Skeletal muscle satellite cell (primary cell): ENCODE data around the gene TSPEAR.

Experiments used
- H3K27me3 ChIP-seq: 2 replicates; pipeline ENCODE4 v1.7.0; 2013; ENCODE audit warnings: low read length; ENCODE audit not compliant: control insufficient read depth, insufficient read depth
- H3K36me3 ChIP-seq: 2 replicates; pipeline ENCODE4 v1.7.0; 2013; ENCODE audit warnings: mild to moderate bottlenecking, control low read depth, low read length; ENCODE audit not compliant: insufficient read depth
- H3K4me1 ChIP-seq: 2 replicates; pipeline ENCODE4 v1.7.0; 2013; ENCODE audit warnings: low read length; ENCODE audit not compliant: control insufficient read depth, insufficient read depth
- H3K4me2 ChIP-seq: 2 replicates; pipeline ENCODE4 v1.7.0; 2013; ENCODE audit warnings: mild to moderate bottlenecking, low read length
- H3K4me3 ChIP-seq: 2 replicates; pipeline ENCODE4 v1.7.0; 2013; ENCODE audit warnings: low read length
- H3K9ac ChIP-seq: 2 replicates; pipeline ENCODE4 v1.7.0; 2013; ENCODE audit warnings: mild to moderate bottlenecking, low read depth, low read length, moderate library complexity
- H3K9me3 ChIP-seq: replicated peaks from 2 replicates; pipeline ENCODE4 v1.7.0; 2013; ENCODE audit warnings: mild to moderate bottlenecking, control low read depth, low read length

TSPEAR gene

GRCh38 chr21:44751799-44752636 is 40.6 kb upstream of the TSPEAR start:
- Histone ChIP-seq H3K27me3 (peaks cover 35% of the 10 kb centered on the region), H3K9ac (no peak overlapping the region), H3K4me2 (no peak overlapping the region), H3K9me3 (no peaks in the 10 kb centered on the region), H3K4me3 (no peak overlapping the region), H3K36me3 (no peaks in the 10 kb centered on the region), H3K4me1 (no peaks in the 10 kb centered on the region)

DNA sequence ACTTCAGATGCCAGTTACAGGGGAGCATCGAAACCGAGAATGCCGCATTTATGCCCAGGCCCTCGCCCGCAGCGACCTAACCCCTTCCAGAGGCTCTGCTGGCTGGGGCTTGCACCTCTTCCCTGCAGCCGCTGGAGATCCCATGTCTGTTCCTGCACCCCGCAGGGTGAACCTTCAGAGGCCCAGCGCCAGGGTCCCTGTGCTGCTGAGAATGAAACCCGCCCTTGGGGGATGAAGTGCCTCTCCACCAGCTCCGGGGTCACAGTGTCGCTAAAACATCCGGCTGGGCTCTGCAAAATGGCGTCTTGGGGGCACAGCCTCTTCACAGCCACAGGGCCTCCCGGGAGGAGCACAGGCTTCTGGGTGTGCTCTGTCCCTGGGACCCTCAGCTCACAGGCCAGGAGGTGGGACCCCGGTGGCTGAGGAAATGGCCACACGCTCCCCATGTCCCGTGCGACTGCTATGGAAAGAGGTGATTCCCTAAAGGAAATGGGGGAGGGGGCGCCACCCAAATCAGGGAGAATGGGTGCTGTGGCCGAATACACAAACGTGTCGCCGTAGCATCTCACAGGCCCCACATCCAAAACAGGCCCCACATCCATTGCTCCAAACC is 39.9 kb upstream of the TSPEAR start:
- Histone ChIP-seq H3K36me3 (no peaks in the 10 kb centered on the region), H3K4me2 (no peak overlapping the region), H3K27me3 (peaks cover 35% of the 10 kb centered on the region), H3K9ac (no peak overlapping the region), H3K4me1 (no peaks in the 10 kb centered on the region), H3K9me3 (no peaks in the 10 kb centered on the region), H3K4me3 (no peak overlapping the region)

DNA sequence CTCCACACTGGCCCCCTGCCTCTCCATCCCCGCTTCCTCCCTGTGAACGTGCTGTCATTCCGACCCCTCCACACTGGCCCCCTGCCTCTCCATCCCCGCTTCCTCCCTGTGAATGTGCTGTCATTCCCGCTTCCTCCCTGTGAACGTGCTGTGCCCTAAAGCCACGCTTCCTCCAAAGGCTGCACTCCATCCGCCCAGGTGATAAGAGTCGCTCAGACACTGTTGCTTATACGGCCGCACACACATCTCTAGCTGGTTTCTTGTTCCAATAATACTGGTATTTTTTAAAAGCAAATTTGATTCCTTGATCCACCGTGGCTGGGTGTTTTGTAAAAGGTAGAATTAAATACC is 39.3 kb upstream of the TSPEAR start:
- peaks cover 41% of the 10 kb centered on the region for H3K27me3 ChIP-seq
- no peaks in the 10 kb centered on the region for H3K36me3 ChIP-seq
- no peak overlapping the region for H3K9ac ChIP-seq
- no peak overlapping the region for H3K4me2 ChIP-seq
- no peaks in the 10 kb centered on the region for H3K9me3 ChIP-seq
- H3K4me1 ChIP-seq = no peaks in the 10 kb centered on the region
- no peak overlapping the region for H3K4me3 ChIP-seq

DNA sequence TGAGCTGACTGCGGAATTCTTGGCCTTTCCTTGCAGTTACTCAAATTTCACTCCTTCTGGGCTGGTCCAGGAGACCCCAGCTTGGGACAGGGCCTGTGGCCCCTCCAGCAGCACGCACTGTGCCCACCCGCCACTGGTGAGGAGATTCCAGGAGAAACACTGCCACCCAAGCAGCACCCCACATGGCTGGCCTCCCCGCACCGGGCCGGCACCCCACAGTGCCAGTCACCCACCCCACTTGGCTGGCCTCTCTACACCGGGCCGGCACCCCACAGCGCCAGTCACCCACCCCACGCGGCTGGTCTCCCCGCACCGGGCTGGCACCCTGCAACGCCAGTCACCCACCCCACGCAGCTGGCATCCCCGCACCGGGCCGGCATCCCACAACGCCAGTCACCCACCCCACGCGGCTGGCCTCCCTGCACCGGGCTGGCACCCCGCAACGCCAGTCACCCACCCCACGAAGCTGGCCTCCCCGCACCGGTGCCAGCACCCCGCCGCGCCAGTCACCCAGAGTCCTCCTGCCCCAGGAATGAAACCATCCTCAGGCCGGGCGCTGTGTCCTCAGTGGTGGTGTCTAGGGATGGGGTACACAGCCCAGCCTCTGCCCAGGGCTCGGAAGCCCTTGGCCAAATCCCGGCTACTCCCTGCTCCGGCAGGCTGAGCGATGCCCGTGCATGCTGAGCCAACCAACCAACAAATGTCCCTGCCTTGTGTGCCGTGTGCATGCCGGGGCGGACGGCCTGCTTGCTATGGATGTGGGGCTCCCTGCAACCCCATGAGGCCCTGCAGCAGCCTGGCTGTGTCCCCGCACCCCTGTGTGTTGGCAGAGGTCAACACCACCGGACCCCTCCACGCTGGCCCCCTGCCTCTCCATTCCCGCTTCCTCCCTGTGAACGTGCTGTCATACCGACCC is 38.6 kb upstream of the TSPEAR start:
- Histone ChIP-seq H3K9me3 (no peaks in the 10 kb centered on the region), H3K36me3 (no peaks in the 10 kb centered on the region), H3K4me1 (no peaks in the 10 kb centered on the region), H3K27me3 (peaks cover 43% of the 10 kb centered on the region), H3K4me3 (no peak overlapping the region), H3K4me2 (no peak overlapping the region), H3K9ac (no peak overlapping the region)

- Histone ChIP-seq H3K9ac (no peak overlapping the region), H3K27me3 (peaks cover 51% of the 10 kb centered on the region), H3K4me3 (no peak overlapping the region)
Measured at GRCh38 chr21:44749116-44749758, 37.9 kb upstream of the TSPEAR start.

GRCh38 chr21:44748621-44749020 is 37.2 kb upstream of the TSPEAR start:
- H3K27me3 ChIP-seq = peaks cover 56% of the 10 kb centered on the region

More at GRCh38 chr21:44749116-44749758, 37.9 kb upstream of the TSPEAR start:
- no peaks in the 10 kb centered on the region for H3K4me1 ChIP-seq
- no peaks in the 10 kb centered on the region for H3K36me3 ChIP-seq
- no peaks in the 10 kb centered on the region for H3K9me3 ChIP-seq
- no peak overlapping the region for H3K4me2 ChIP-seq

DNA sequence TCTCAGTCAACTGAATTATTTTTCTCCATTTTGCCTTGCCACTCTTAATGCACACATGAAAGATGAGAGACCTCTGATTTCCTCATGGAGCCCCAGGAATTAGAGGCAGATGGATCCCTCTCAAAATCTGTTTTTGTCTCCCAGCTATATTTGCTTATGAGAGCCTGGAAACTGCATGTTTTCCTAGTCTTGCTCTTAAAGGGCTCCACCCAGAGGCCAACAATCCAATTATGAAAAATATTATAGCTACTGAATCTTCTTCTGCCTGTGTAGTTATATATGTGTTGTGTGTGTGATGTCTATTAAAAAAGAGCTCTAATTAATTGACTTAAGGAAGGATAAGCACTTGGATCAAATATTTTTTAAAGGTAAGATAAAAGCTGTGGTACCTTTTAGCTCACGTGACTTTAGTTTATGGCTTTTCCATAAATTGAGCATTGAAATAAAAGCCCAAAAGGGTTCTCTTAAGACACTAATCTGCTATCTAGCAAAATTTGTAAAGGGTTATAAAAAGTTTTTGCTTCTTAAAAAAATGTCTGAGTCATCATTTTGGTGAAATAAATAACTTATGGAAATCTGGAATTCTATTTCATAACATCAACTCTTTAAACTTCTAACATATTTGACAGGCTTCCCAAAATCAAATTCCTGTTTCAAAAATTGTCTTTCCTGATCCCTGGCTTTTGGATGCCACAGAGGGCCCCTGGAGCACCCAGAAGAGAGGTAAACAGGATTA is 31.2 kb upstream of the TSPEAR start:
- H3K36me3 ChIP-seq = no peaks in the 10 kb centered on the region
- H3K4me1 ChIP-seq = no peaks in the 10 kb centered on the region
- H3K9ac ChIP-seq = no peak overlapping the region
- no peak overlapping the region for H3K4me3 ChIP-seq
- H3K9me3 ChIP-seq = peaks cover 20% of the 10 kb centered on the region
- no peak overlapping the region for H3K4me2 ChIP-seq
- peaks cover 37% of the 10 kb centered on the region for H3K27me3 ChIP-seq

More at GRCh38 chr21:44748621-44749020, 37.2 kb upstream of the TSPEAR start:
- no peaks in the 10 kb centered on the region for H3K9me3 ChIP-seq
- H3K4me2 ChIP-seq = no peak overlapping the region
- no peak overlapping the region for H3K9ac ChIP-seq
- no peaks in the 10 kb centered on the region for H3K4me1 ChIP-seq
- H3K36me3 ChIP-seq = no peaks in the 10 kb centered on the region
- no peak overlapping the region for H3K4me3 ChIP-seq

DNA sequence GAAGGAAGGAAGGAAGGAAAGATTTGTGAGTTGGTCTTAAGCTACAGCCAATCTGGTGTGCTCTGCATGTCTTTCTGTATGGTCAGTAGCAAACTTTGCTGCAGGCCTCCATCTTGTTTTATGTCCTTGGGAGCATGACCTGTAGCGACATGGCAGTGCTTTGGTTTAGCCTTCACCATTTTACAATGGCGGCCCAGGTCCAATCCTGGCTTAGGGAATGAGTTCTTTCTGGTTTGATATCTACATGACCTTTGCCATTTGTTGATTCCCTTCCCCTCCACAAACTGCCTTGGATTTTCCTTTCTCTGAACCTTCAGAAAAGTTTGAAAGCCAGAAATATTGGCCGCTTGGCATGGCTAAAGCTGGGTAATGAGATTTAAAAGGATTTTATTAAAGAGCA is 30.5 kb upstream of the TSPEAR start:
- H3K4me1 ChIP-seq = no peaks in the 10 kb centered on the region
- peaks cover 33% of the 10 kb centered on the region for H3K27me3 ChIP-seq
- H3K4me3 ChIP-seq = no peak overlapping the region
- no peaks in the 10 kb centered on the region for H3K36me3 ChIP-seq
- no peak overlapping the region for H3K4me2 ChIP-seq
- H3K9ac ChIP-seq = no peak overlapping the region
- peaks cover 23% of the 10 kb centered on the region for H3K9me3 ChIP-seq

- Histone ChIP-seq H3K4me2 (no peak overlapping the region), H3K4me3 (no peak overlapping the region), H3K36me3 (no peaks in the 10 kb centered on the region), H3K9ac (no peak overlapping the region), H3K27me3 (peaks cover 28% of the 10 kb centered on the region), H3K9me3 (peaks cover 23% of the 10 kb centered on the region), H3K4me1 (no peaks in the 10 kb centered on the region)
Measured at GRCh38 chr21:44740742-44741141, 29.4 kb upstream of the TSPEAR start.

GRCh38 chr21:44739316-44739715 is 27.9 kb upstream of the TSPEAR start:
- Histone ChIP-seq H3K4me1 (no peaks in the 10 kb centered on the region), H3K36me3 (no peaks in the 10 kb centered on the region), H3K4me3 (no peak overlapping the region), H3K9ac (no peak overlapping the region), H3K9me3 (peaks cover 23% of the 10 kb centered on the region), H3K27me3 (peaks cover 18% of the 10 kb centered on the region), H3K4me2 (no peak overlapping the region)
